GM10847 (cell line): ENCODE data around the gene MYL3.

Experiments used
- POLR2A ChIP-seq: IDR thresholded peaks from 2 replicates; pipeline ENCODE4 v1.6.1; 2011; ENCODE audit not compliant: insufficient read length; ENCODE audit errors: extremely low read depth

The MYL3 gene

DNA sequence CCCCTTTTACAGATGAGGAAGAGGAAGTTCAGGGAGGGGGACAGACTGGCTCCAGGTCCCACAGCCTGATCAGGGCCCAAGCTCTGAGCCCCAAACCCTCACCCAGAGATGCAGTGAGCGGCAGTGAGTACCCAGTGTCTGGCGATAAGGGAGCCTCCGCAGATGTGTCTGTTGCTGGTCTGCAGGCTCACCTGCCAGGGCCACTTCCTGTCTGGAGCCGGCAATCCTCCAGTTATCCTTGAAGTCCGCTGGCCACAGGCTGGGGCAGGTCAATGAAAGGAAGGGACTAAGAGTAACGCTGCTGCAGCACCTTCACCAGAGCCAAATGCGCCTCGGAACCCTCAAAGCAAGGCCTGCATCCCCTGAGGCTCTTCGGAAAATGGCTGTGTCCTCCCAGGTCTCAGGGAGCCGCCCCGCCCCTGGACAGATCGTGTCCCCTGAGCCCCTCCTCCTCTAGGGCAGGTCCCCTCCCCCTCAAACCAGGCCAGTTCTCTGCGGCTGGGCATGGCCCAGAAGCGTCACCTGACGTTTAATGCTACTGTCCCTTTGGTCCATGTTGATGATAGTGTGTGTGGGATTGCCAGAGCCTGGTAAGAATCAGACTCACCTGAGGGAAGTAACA, 51.5 kb downstream of the MYL3 start:
- no peak for TF ChIP-seq POLR2A
